ENCODE measurements around the gene PTPRT. TPM values are rescaled to one million over a fixed set of nuclear protein-coding genes. Genes with fewer than 3 reads are reported as not detected.

Gene PTPRT
- not detected in 2 replicates for total RNA-seq

- no peak within 1 kb of the TSS for H3K27ac Mint-ChIP-seq
- H3K27me3 Mint-ChIP-seq (ENCODE audit: insufficient read depth) = peaks cover 35% of the 10 kb centered on the region
- H3K9me3 Mint-ChIP-seq = no peaks in the 10 kb centered on the region
- intact Hi-C loops (cut with micrococcal nuclease) = no loop called here
- DNase-seq (ENCODE audit: low spot score) = no peak
- H3K36me3 Mint-ChIP-seq (ENCODE audit: low read depth) = no peaks in the 10 kb centered on the region
- H3K4me1 Mint-ChIP-seq (ENCODE audit: low read depth) = no peaks in the 10 kb centered on the region
- H3K4me3 Mint-ChIP-seq = no peak within 1 kb of the TSS
Observed at GRCh38 chr20:43189554-43190331, at the start of gene PTPRT. PTPRT (minus strand) TSS chr20:43189906; CDS start chr20:43189733, 173 bp downstream.

- H3K27me3 Mint-ChIP-seq (ENCODE audit: insufficient read depth) = no peaks in the 10 kb centered on the region
- H3K36me3 Mint-ChIP-seq (ENCODE audit: low read depth) = no peaks in the 10 kb centered on the region
- no peaks in the 10 kb centered on the region for H3K9me3 Mint-ChIP-seq
- no peak overlapping the region for H3K4me3 Mint-ChIP-seq
- intact Hi-C loops (cut with micrococcal nuclease) = no loop called here
- H3K4me1 Mint-ChIP-seq (ENCODE audit: low read depth) = no peaks in the 10 kb centered on the region
- H3K27ac Mint-ChIP-seq = no peak overlapping the region
- DNase-seq (ENCODE audit: low spot score) = no peak
Observed at GRCh38 chr20:43238833-43239232, 49.1 kb upstream of the PTPRT start.

GRCh38 chr20:43238266-43238665 is 48.6 kb upstream of the PTPRT start:
- no peaks in the 10 kb centered on the region for H3K36me3 Mint-ChIP-seq (ENCODE audit: low read depth)
- H3K4me1 Mint-ChIP-seq (ENCODE audit: low read depth) = no peaks in the 10 kb centered on the region
- no peak for DNase-seq (ENCODE audit: low spot score)
- no peak overlapping the region for H3K4me3 Mint-ChIP-seq
- no peaks in the 10 kb centered on the region for H3K9me3 Mint-ChIP-seq
- H3K27ac Mint-ChIP-seq = no peak overlapping the region
- intact Hi-C loops (cut with micrococcal nuclease) = no loop called here
- no peaks in the 10 kb centered on the region for H3K27me3 Mint-ChIP-seq (ENCODE audit: insufficient read depth)

GRCh38 chr20:43237651-43238168 is 48.0 kb upstream of the PTPRT start:
- no peaks in the 10 kb centered on the region for H3K27me3 Mint-ChIP-seq (ENCODE audit: insufficient read depth)
- intact Hi-C loops (cut with micrococcal nuclease) = no loop called here
- no peak overlapping the region for H3K4me3 Mint-ChIP-seq
- no peaks in the 10 kb centered on the region for H3K9me3 Mint-ChIP-seq
- H3K27ac Mint-ChIP-seq = no peak overlapping the region
- H3K4me1 Mint-ChIP-seq (ENCODE audit: low read depth) = no peaks in the 10 kb centered on the region
- DNase-seq (ENCODE audit: low spot score) = no peak
- H3K36me3 Mint-ChIP-seq (ENCODE audit: low read depth) = no peaks in the 10 kb centered on the region

- DNase-seq (ENCODE audit: low spot score) = no peak
- Mint-ChIP-seq H3K36me3 (ENCODE audit: low read depth) (no peaks in the 10 kb centered on the region), H3K4me3 (no peak overlapping the region), H3K4me1 (ENCODE audit: low read depth) (no peaks in the 10 kb centered on the region), H3K27ac (no peak overlapping the region), H3K27me3 (ENCODE audit: insufficient read depth) (no peaks in the 10 kb centered on the region), H3K9me3 (no peaks in the 10 kb centered on the region)
- intact Hi-C loops (cut with micrococcal nuclease) = no loop called here
Observed at GRCh38 chr20:43235998-43236397, 46.3 kb upstream of the PTPRT start.

GRCh38 chr20:43231829-43232228 is 42.1 kb upstream of the PTPRT start:
- Mint-ChIP-seq H3K4me3 (no peak overlapping the region), H3K27me3 (ENCODE audit: insufficient read depth) (no peaks in the 10 kb centered on the region), H3K36me3 (ENCODE audit: low read depth) (no peaks in the 10 kb centered on the region), H3K4me1 (ENCODE audit: low read depth) (no peaks in the 10 kb centered on the region), H3K9me3 (no peaks in the 10 kb centered on the region), H3K27ac (no peak overlapping the region)
- DNase-seq (ENCODE audit: low spot score) = no peak
- intact Hi-C loops (cut with micrococcal nuclease) = no loop called here

- DNase-seq (ENCODE audit: low spot score) = no peak
- H3K27me3 Mint-ChIP-seq (ENCODE audit: insufficient read depth) = no peaks in the 10 kb centered on the region
- no peak overlapping the region for H3K27ac Mint-ChIP-seq
- no peaks in the 10 kb centered on the region for H3K4me1 Mint-ChIP-seq (ENCODE audit: low read depth)
- H3K36me3 Mint-ChIP-seq (ENCODE audit: low read depth) = no peaks in the 10 kb centered on the region
- H3K4me3 Mint-ChIP-seq = no peak overlapping the region
- intact Hi-C loops (cut with micrococcal nuclease) = no loop called here
- no peaks in the 10 kb centered on the region for H3K9me3 Mint-ChIP-seq
Observed at GRCh38 chr20:43229696-43230095, 40.0 kb upstream of the PTPRT start.

- no peak overlapping the region for H3K27ac Mint-ChIP-seq
- intact Hi-C loops (cut with micrococcal nuclease) = no loop called here
- no peak overlapping the region for H3K4me3 Mint-ChIP-seq
- H3K4me1 Mint-ChIP-seq (ENCODE audit: low read depth) = no peaks in the 10 kb centered on the region
- DNase-seq (ENCODE audit: low spot score) = no peak
- no peaks in the 10 kb centered on the region for H3K9me3 Mint-ChIP-seq
- no peaks in the 10 kb centered on the region for H3K27me3 Mint-ChIP-seq (ENCODE audit: insufficient read depth)
- H3K36me3 Mint-ChIP-seq (ENCODE audit: low read depth) = no peaks in the 10 kb centered on the region
Observed at GRCh38 chr20:43220612-43221011, 30.9 kb upstream of the PTPRT start.

GRCh38 chr20:43210901-43211300 is 21.2 kb upstream of the PTPRT start:
- Mint-ChIP-seq H3K27me3 (ENCODE audit: insufficient read depth) (no peaks in the 10 kb centered on the region), H3K4me3 (no peak overlapping the region), H3K27ac (no peak overlapping the region), H3K9me3 (peaks cover under 1% of the 10 kb centered on the region), H3K4me1 (ENCODE audit: low read depth) (no peaks in the 10 kb centered on the region), H3K36me3 (ENCODE audit: low read depth) (no peaks in the 10 kb centered on the region)
- DNase-seq (ENCODE audit: low spot score) = no peak
- intact Hi-C loops (cut with micrococcal nuclease) = no loop called here

GRCh38 chr20:43209831-43210230 is 20.1 kb upstream of the PTPRT start:
- intact Hi-C loops (cut with micrococcal nuclease) = no loop called here
- H3K4me3 Mint-ChIP-seq = no peak overlapping the region
- no peak overlapping the region for H3K27ac Mint-ChIP-seq
- H3K4me1 Mint-ChIP-seq (ENCODE audit: low read depth) = no peaks in the 10 kb centered on the region
- peaks cover 10% of the 10 kb centered on the region for H3K9me3 Mint-ChIP-seq
- H3K27me3 Mint-ChIP-seq (ENCODE audit: insufficient read depth) = no peaks in the 10 kb centered on the region
- no peaks in the 10 kb centered on the region for H3K36me3 Mint-ChIP-seq (ENCODE audit: low read depth)
- no peak for DNase-seq (ENCODE audit: low spot score)

GRCh38 chr20:43205699-43206098 is 16.0 kb upstream of the PTPRT start:
- Mint-ChIP-seq H3K4me1 (ENCODE audit: low read depth) (no peaks in the 10 kb centered on the region), H3K4me3 (no peak overlapping the region), H3K27me3 (ENCODE audit: insufficient read depth) (no peaks in the 10 kb centered on the region), H3K27ac (no peak overlapping the region), H3K36me3 (ENCODE audit: low read depth) (no peaks in the 10 kb centered on the region), H3K9me3 (peaks cover 11% of the 10 kb centered on the region)
- intact Hi-C loops (cut with micrococcal nuclease) = no loop called here
- DNase-seq (ENCODE audit: low spot score) = no peak

- no peak overlapping the region for H3K27ac Mint-ChIP-seq
- H3K9me3 Mint-ChIP-seq = peaks cover 11% of the 10 kb centered on the region
- no peaks in the 10 kb centered on the region for H3K4me1 Mint-ChIP-seq (ENCODE audit: low read depth)
- no peak for DNase-seq (ENCODE audit: low spot score)
- no peak overlapping the region for H3K4me3 Mint-ChIP-seq
- no peaks in the 10 kb centered on the region for H3K36me3 Mint-ChIP-seq (ENCODE audit: low read depth)
- no peaks in the 10 kb centered on the region for H3K27me3 Mint-ChIP-seq (ENCODE audit: insufficient read depth)
- intact Hi-C loops (cut with micrococcal nuclease) = no loop called here
Observed at GRCh38 chr20:43202100-43202499, 12.4 kb upstream of the PTPRT start.

GRCh38 chr20:43198607-43199006 is 8.9 kb upstream of the PTPRT start:
- Mint-ChIP-seq H3K27me3 (ENCODE audit: insufficient read depth) (no peaks in the 10 kb centered on the region), H3K36me3 (ENCODE audit: low read depth) (no peaks in the 10 kb centered on the region), H3K4me3 (no peak overlapping the region), H3K27ac (no peak overlapping the region), H3K4me1 (ENCODE audit: low read depth) (no peaks in the 10 kb centered on the region), H3K9me3 (no peaks in the 10 kb centered on the region)
- DNase-seq (ENCODE audit: low spot score) = no peak
- intact Hi-C loops (cut with micrococcal nuclease) = no loop called here

- Mint-ChIP-seq H3K9me3 (no peaks in the 10 kb centered on the region), H3K27ac (no peak overlapping the region), H3K4me1 (ENCODE audit: low read depth) (no peaks in the 10 kb centered on the region), H3K27me3 (ENCODE audit: insufficient read depth) (peaks cover 6% of the 10 kb centered on the region), H3K4me3 (no peak overlapping the region), H3K36me3 (ENCODE audit: low read depth) (no peaks in the 10 kb centered on the region)
- DNase-seq (ENCODE audit: low spot score) = no peak
- intact Hi-C loops (cut with micrococcal nuclease) = no loop called here
Observed at GRCh38 chr20:43196243-43196642, 6.5 kb upstream of the PTPRT start.

Data from activated T-helper 1 cell treated with anti-CD3 and anti-CD28 coated beads, Interleukin-12 subunit alpha, Interleukin-12 subunit beta, Interleukin-2, Interleukin-4 antibody, amounts not matched to agents 30 ng/mL and 10 ng/mL and 1 ng/mL, durations not matched to agents 14 hours and 24 hours and 36 hours (primary cell).